ENCODE data around the gene MPV17L2.

DNA sequence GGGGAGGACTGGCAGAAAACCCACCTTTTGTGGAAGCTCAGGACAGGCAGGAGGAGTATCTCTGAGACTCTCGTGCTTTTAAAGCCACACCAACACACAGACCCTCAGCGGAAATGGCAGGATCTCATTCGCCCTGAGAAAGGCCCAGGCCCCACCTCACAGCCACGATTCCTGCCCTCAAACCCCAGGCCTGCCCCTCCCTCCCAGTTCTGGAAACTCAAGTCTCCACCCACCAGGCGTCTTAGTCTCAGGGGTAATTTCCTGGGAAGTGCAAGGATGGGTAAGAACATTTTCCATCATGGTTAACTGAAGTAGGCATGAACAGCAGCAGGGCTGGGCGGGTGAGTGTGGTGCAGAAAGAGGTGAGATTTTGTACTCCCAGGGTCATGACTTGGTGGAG is 41.2 kb downstream of the MPV17L2 start:
- no peak for TF ChIP-seq POLR2AphosphoS5 (IDR thresholded peaks at IDR 0.05)
- no peak for TF ChIP-seq EZH2 (IDR thresholded peaks at IDR 0.05; ENCODE audit: borderline replicate concordance, insufficient read depth, low read length, poor library complexity, severe bottlenecking)
- no peak for TF ChIP-seq CTCF (IDR thresholded peaks at IDR 0.05; ENCODE audit: poor library complexity, severe bottlenecking)
- no peak for TF ChIP-seq RAD21 (conservative IDR thresholded peaks at IDR 0.05)
- no peak for TF ChIP-seq TAF1 (IDR thresholded peaks at IDR 0.05; ENCODE audit: low read depth)
- TF ChIP-seq, protein P1, sequence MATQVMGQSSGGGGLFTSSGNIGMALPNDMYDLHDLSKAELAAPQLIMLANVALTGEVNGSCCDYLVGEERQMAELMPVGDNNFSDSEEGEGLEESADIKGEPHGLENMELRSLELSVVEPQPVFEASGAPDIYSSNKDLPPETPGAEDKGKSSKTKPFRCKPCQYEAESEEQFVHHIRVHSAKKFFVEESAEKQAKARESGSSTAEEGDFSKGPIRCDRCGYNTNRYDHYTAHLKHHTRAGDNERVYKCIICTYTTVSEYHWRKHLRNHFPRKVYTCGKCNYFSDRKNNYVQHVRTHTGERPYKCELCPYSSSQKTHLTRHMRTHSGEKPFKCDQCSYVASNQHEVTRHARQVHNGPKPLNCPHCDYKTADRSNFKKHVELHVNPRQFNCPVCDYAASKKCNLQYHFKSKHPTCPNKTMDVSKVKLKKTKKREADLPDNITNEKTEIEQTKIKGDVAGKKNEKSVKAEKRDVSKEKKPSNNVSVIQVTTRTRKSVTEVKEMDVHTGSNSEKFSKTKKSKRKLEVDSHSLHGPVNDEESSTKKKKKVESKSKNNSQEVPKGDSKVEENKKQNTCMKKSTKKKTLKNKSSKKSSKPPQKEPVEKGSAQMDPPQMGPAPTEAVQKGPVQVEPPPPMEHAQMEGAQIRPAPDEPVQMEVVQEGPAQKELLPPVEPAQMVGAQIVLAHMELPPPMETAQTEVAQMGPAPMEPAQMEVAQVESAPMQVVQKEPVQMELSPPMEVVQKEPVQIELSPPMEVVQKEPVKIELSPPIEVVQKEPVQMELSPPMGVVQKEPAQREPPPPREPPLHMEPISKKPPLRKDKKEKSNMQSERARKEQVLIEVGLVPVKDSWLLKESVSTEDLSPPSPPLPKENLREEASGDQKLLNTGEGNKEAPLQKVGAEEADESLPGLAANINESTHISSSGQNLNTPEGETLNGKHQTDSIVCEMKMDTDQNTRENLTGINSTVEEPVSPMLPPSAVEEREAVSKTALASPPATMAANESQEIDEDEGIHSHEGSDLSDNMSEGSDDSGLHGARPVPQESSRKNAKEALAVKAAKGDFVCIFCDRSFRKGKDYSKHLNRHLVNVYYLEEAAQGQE (IDR thresholded peaks at IDR 0.05; ENCODE audit: borderline replicate concordance): no peak
- TF ChIP-seq SMC3 (conservative IDR thresholded peaks at IDR 0.05; ENCODE audit: poor library complexity): no peak
